ENCODE data around the gene UBAC1.

The UBAC1 gene

DNA sequence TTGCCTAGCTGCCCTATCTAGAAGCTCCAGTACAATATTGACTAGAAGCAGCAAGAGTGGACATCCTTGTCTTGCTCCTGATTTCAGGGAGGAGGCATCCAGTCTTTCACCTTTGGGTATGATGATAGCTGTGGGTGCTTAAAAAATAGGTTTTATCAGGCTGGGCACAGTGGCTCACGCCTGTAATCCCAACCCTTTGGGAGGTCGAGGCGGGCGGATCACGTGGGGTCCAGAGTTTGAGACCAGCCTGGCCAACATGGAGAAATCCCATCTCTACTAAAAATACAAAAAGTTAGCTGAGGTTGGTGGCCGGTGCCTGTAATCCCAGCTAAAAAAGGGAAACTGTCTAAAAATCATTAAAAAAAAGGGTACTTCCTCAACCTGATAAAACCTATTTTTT is 51.8 kb downstream of the UBAC1 start:
- no peak overlapping the region for H3K4me3 ChIP-seq (ENCODE audit: low read length)
- TF ChIP-seq ZNF274 (IDR thresholded peaks at IDR 0.05; ENCODE audit: low read depth, low read length), result no peak

DNA sequence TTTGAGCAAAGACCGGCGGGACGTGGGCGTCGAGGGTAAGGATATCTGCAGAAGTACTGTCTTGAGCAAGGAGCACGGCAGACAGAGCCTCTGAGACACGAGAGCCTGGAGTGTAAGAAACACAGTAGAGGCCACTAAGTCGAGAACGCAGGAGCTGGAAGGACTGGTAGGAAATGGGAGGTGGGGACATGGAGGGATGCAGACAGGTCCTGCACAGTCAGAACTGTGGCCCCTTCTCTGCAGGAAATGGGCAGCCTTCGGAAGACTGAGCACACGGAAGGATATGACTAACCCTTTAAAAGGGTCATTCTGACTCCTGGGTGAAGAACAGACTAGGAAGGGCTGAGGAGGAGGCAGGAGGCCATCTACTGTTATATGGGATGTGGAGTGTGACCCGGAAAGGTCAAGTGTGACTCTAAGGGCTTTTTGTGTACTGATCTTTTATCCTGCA is 52.4 kb downstream of the UBAC1 start:
- TF ChIP-seq ZNF274 (IDR thresholded peaks at IDR 0.05; ENCODE audit: low read depth, low read length), result no peak
- peak overlapping the region; percentile 77; the same call in 1 of the 2 replicates for H3K4me3 ChIP-seq (ENCODE audit: low read length)

DNA sequence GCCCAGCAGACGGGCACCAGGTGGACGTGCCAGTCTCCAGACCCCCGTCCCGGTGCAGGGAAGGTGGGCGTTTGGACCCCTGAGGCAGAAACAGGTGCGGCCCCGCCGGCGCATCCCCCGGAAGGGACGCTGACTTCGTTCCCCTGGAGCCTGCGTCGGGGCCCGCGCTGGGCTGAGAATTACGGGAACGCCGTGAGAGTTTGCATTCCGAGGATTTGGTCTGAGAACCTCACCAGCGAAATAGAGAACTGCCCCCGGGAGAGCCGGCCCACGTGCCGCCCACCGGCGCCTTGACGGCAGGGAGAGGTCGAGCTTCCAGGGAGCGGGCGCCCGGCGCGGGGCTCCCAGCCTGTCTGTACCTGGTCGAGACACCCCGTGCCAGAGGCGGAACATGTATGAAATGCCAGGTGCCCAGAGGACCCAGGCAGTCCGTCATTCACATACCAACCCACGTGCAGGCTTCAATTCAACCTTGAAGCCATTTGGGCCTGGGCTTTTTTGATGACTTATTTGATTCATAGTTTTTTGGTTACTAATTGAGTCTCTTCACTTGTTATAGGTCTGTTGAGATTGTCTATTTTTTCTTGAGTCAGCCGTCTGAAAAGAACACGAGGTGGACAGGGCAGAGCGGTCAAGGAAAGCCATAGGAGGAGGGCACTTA is 53.0 kb downstream of the UBAC1 start:
- no peak for TF ChIP-seq ZNF274 (IDR thresholded peaks at IDR 0.05; ENCODE audit: low read depth, low read length)

DNA sequence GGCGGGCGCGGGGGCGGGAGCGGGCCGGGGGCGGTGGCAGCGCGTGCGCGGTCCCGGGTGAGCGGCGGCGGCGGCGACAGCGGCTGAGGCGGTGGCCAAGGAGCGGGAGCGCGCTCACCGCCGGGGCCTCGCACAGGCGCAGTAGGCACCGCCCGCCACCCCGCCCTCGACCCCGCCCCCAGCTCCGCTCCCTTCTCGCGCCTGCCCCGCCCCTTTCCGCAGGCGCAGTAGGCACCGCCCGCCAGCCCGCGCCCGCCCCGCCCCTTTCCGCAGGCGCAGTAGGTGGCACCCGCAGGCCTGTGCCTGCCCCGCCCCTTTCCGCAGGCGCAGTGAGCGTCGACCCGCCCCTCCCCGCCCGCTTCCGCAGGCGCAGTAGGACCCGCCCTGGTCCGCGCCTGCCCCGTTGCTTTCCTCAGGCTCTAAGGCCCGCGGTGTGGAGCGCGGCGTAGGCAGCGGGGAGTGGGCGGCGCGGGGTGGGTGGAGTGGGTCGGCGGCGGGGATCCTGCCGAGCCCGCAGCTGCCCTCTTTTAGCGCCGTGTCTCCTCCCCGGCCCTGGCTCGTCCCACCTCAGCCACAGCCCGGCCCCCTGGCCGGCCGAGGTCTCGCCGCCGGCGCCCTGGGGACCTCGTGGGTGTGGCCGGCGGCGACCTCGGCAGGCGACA is 53.6 kb downstream of the UBAC1 start, which contains the start of gene CAMSAP1:
Gene CAMSAP1, minus strand, starts transcription at position 116 of the 662 bp plus-strand sequence. CDS start 387 bp downstream, outside the sequence.
- no peak for TF ChIP-seq ZNF274 (IDR thresholded peaks at IDR 0.05; ENCODE audit: low read depth, low read length)
- peak within 1 kb of the TSS; percentile 89 for H3K4me3 ChIP-seq (ENCODE audit: low read length)

More for the DNA sequence above, 53.0 kb downstream of the UBAC1 start:
- H3K4me3 ChIP-seq (ENCODE audit: low read length), result peak overlapping the region; percentile 77

DNA sequence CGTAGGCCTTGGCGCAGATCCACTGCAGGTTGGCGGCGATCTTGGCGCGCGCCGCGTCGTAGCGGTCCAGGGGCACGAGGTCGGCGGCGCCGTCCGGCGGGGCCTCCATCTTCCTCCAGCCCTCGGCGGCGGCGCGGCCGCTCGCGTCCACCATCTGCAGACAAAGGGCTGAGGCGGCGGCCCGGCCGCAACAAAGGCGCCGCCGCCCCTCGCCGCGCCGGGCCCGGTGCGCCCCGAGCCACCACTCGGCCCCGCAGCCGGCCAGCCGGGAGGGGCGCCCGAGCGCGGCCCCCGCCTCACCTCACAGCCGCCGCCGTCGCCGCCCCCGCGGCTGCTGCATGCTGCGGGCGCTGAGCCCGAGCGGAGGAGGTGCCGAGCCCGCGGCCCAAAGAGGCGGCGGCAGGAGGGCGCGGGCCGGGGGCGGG is 54.2 kb downstream of the UBAC1 start:
- peak overlapping the region; percentile 89 for H3K4me3 ChIP-seq (ENCODE audit: low read length)
- no peak for TF ChIP-seq ZNF274 (IDR thresholded peaks at IDR 0.05; ENCODE audit: low read depth, low read length)

DNA sequence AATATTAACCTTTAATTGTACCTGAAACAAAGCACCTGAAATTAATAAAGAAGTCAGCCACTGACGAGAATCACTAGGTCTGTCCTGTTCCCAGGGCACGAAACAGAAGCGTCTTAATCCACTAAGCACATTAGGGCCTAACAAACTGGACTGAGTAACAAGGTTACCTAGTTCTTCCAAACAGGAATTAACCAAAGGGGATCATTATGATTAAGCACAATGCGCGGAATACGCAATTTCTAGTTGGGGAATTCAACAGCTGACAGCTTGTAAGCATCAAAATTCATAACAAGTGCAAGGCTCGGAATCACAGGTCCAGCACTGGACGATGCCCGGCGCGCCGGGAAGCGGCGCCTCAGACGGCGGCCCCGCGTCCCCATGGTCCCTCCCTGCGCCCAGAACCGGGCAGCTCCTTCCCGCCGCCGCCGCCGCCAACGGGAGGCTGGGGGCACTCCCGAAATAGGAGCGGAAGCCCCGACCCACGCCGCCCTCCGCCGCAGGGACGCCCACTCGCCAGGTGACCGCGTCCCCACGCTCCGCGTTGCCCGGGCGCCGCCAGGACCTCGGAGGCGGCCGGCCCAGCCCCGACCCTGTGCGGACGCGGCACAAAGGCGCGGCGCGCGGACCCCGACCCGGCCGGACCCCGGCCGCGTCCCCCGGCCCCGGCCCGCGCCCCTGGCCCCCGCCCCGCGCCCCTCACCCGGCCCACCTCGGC is 54.7 kb downstream of the UBAC1 start:
- peak overlapping the region; percentile 89 for H3K4me3 ChIP-seq (ENCODE audit: low read length)
- TF ChIP-seq ZNF274 (IDR thresholded peaks at IDR 0.05; ENCODE audit: low read depth, low read length), result no peak

DNA sequence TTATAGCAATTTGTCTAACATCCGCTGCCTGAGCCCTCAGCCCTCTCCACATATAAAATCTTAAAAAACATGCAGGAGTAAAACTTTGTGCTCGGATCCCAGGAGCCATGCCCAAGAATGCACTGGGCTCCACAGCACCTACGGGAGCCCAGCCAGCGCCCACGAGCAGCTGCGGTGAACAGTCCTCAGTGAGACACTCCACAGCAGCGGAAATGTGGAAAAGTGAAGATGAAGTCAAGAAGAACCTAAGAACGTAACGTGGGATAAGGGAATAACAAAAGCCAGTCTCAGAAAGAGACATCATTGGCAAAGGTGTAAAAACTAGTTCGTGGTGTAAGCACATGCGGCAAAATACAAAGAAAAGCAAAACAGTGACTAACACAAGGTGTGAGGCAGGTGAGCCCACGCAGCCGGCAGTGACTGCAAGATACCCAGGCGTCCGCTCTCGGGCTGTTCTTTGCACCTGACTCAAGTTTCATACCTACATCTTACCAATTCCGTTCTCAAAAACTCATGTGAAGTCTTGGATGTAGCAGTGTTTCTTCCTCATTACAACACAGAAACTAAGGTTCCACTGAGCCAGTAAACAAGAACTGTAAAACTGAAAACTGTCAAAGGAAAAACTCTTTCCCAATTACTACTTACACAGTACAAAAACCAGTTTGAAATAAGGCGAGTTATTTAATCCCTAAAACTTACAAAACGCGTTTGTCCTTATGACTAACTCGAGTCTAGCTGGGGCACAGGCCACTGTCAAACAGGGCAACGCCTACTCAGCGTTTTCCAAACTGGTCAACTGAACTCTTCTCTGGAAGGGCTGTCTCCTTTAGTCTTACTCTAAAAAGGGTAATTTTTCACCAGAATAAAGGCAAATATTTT is 55.6 kb downstream of the UBAC1 start:
- peak overlapping the region; percentile 89 for H3K4me3 ChIP-seq (ENCODE audit: low read length)
- TF ChIP-seq ZNF274 (IDR thresholded peaks at IDR 0.05; ENCODE audit: low read depth, low read length), result no peak

DNA sequence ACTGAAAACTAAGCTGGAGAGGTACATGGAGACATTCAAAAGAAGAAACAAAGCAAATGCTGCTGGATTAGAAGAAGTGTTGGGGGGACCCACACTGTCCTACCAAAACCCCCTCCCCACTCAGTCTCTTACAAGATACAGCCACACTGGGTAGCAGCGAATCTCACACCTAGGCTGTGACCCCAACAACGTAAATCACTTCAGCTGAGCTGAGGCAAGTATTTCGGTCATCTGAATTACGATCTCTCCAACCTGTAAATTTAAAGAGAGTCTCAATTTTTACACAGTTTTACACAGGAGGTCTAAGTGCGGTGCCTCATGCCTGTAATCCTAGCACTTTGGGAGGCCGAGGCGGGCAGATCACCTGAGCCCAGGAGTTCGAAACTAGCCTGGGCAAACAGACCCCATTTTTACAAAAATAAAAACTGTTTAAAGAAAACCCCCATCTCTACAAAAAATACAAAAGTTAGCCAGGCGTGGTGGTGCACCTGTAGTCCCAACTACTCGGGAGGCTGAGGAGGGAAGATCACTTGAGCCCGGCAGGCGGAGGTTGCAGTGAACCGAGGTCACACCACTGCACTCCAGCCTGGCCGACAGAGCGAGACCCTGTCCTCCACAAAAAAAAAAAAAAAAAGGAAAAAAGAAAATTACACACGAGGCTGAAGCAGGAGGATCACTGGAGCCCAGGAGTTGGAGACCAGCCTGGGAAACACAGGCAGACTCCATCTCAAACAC is 57.2 kb downstream of the UBAC1 start:
- no peak overlapping the region for H3K4me3 ChIP-seq (ENCODE audit: low read length)
- no peak for TF ChIP-seq ZNF274 (IDR thresholded peaks at IDR 0.05; ENCODE audit: low read depth, low read length)

DNA sequence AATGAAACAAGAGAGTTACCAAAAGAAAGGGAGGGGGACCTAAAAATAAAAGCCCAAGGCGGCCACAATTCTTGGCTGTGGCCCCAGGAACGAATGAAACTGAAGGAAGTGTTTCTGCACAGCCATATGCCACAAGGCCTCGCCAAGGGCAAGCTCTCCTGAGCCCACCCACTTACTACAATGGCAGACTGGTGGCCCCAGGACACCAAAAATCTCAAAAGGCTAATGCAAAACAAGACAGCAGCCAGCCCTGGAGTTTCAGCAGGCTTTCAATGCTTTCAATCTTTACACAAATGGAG is 57.9 kb downstream of the UBAC1 start:
- H3K4me3 ChIP-seq (ENCODE audit: low read length), result no peak overlapping the region
- TF ChIP-seq ZNF274 (IDR thresholded peaks at IDR 0.05; ENCODE audit: low read depth, low read length), result no peak

DNA sequence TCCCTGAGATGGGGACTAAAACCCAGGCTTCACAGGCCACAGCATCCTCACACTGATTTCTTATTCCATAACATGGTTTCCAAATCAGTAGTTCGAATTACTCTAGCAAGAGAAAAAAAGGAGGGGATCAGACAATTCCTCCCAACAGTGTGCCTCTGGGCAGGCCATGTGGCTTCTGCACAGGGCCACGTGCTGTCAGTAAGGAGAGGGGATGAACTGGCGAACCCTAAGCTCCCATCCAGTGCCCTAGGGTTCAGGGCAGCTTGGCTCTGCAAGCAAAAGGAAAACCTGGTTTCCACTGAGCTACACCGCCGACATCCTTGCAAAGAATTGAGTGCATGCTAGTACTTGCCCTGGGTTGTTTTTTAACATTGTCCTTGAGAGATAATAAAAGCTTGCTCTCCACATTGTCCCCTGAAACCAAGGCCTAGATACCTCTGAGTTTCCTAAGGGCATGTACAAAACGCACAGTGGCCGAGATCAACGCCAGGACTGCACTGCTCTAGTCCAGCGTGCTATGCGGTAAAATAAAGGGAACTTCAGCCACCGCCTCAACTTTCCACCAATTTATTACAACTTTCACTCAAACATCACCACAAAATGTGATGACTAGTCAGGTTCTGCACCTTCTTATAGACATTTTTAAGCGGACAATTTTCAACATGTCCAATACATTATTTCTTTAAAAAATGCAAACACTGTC is 58.4 kb downstream of the UBAC1 start:
- H3K4me3 ChIP-seq (ENCODE audit: low read length), result no peak overlapping the region
- TF ChIP-seq ZNF274 (IDR thresholded peaks at IDR 0.05; ENCODE audit: low read depth, low read length), result no peak

DNA sequence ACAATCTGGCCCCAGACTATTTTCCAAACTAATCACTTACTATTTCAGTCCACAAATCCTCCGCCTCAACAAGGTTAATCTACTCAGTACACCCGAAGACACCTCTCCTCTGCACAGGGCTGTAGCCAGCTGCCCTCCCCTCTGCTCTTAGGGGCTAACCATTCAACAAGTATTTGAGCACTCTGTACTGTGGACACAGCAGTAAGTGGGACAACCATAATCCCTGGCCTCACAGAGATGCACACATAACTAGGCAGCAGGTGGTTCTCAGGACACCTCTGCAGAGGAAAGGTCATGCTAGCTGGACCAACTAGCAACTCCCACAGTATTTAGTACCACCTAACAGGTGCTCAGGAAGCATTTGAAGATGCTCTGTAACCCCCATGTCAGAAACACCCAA is 59.3 kb downstream of the UBAC1 start:
- no peak for TF ChIP-seq ZNF274 (IDR thresholded peaks at IDR 0.05; ENCODE audit: low read depth, low read length)

DNA sequence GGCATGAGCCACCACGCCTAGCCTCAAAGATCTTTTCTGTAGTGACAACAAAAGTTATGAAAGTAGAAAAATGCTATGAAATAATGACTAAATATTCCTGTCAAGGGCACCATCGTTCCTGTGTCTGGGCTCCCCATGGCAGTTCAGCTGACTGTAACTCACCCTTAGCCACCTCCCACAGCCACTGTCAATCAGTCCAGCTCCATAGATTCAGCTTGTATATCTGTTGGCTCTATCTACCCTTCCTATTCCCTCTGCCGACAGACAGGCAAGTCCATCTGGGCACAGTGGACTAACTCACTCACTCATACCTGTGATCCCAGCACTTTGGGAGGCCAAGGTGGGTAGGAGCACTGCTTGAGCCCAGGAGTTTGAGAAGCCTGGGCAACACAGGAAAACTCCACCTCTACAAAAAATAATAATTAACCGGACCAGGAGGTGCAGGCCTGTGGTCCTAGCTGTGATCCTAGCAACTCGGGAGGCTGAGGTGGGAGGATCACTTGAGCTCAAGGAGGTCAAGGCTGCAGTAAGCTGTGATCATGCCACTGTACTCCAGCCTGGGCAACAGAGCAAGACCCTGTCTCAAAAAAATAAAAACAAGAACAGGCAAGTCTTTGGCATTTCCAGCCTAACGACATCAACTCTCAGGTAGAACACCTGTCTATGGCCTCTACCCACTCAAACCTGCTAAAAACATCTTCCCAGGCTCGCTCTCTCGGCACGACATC is 60.0 kb downstream of the UBAC1 start:
- TF ChIP-seq ZNF274 (IDR thresholded peaks at IDR 0.05; ENCODE audit: low read depth, low read length), result no peak
- H3K4me3 ChIP-seq (ENCODE audit: low read length), result no peak overlapping the region

More for the DNA sequence above, 59.3 kb downstream of the UBAC1 start:
- H3K4me3 ChIP-seq (ENCODE audit: low read length), result no peak overlapping the region

Measured in GM08714 (cell line).